ENCODE results near the gene RPUSD2. TPM values are rescaled to one million over a fixed set of nuclear protein-coding genes. Genes with fewer than 3 reads are reported as not detected.

Gene RPUSD2
- polyA plus RNA-seq, 1 donor (not counting 4 experiments of a cell fraction or from before 2014, with no cell fraction given): 8.0 TPM

- Histone ChIP-seq H3K4me3 (ENCODE audit: control insufficient read depth in 2 of 3, extremely low read depth in 1 of 3, insufficient read depth in 2 of 3, low read depth in 1 of 3, low read length in 3 of 3) (peak overlapping the region in 1 of 3 experiments; percentile 26), H3K27ac (ENCODE audit: control insufficient read depth, insufficient read depth, low read length) (no peak overlapping the region)
- dilution Hi-C loops (cut with MboI; ENCODE audit: extremely low pct_ligation_motif_present, low sequenced_read_pairs): no loop called here
These were observed 13.7 kb downstream of the RPUSD2 start for GRCh38 chr15:40582726-40583246.

GRCh38 chr15:40584191-40584590 lies 15.1 kb downstream of the RPUSD2 start:
- no peaks in the 10 kb centered on the region for H3K79me2 ChIP-seq (ENCODE audit: control insufficient read depth, insufficient read depth, low read length)
- H3K9me3 ChIP-seq (ENCODE audit: control insufficient read depth, low read depth, low read length): no peaks in the 10 kb centered on the region
- no peak overlapping the region for H3K4me3 ChIP-seq (ENCODE audit: control insufficient read depth in 2 of 3, extremely low read depth in 1 of 3, insufficient read depth in 2 of 3, low read depth in 1 of 3, low read length in 3 of 3)
- no peaks in the 10 kb centered on the region for H4K20me1 ChIP-seq (ENCODE audit: control insufficient read depth, extremely low read depth, insufficient read depth, low read length)
- no peak for DNase-seq (ENCODE audit: low read depth, low spot score)
- no peak overlapping the region for H2AFZ ChIP-seq (ENCODE audit: control insufficient read depth, low read length)
- H3K9me1 ChIP-seq (ENCODE audit: control insufficient read depth, extremely low read depth, insufficient read depth, low read length): no peaks in the 10 kb centered on the region
- no peak for TF ChIP-seq EZH2 (IDR thresholded peaks at IDR 0.05; ENCODE audit: low read length)
- no peak for TF ChIP-seq CTCF (optimal IDR thresholded peaks at IDR 0.05 in 1 of 3, IDR thresholded peaks at IDR 0.05 in 1 of 3, conservative IDR thresholded peaks at IDR 0.05 in 1 of 3; ENCODE audit: extremely low read depth in 1 of 3, insufficient read depth in 2 of 3, low read length in 3 of 3)
- no peak overlapping the region for H3K27ac ChIP-seq (ENCODE audit: control insufficient read depth, insufficient read depth, low read length)
- no peaks in the 10 kb centered on the region for H3K4me1 ChIP-seq (ENCODE audit: control insufficient read depth, extremely low read depth, insufficient read depth, low read length)
- H3K27me3 ChIP-seq (ENCODE audit: control insufficient read depth, extremely low read depth, insufficient read depth, low read length): no peaks in the 10 kb centered on the region
- dilution Hi-C loops (cut with MboI; ENCODE audit: extremely low pct_ligation_motif_present, low sequenced_read_pairs): no loop called here
- H3K4me2 ChIP-seq (ENCODE audit: control insufficient read depth, extremely low read depth, insufficient read depth, low read depth, low read length): no peak overlapping the region
- no peaks in the 10 kb centered on the region for H3K36me3 ChIP-seq (ENCODE audit: control insufficient read depth in 2 of 2, extremely low read depth in 1 of 2, insufficient read depth in 2 of 2, low read length in 2 of 2)
- no peak overlapping the region for H3K9ac ChIP-seq (ENCODE audit: control insufficient read depth, extremely low read depth, insufficient read depth, low read length)
- FAIRE-seq: no peak

More at GRCh38 chr15:40582726-40583246, 13.7 kb downstream of the RPUSD2 start:
- Histone ChIP-seq H3K9me3 (ENCODE audit: control insufficient read depth, low read depth, low read length) (no peaks in the 10 kb centered on the region), H4K20me1 (ENCODE audit: control insufficient read depth, extremely low read depth, insufficient read depth, low read length) (no peaks in the 10 kb centered on the region), H3K36me3 (ENCODE audit: control insufficient read depth in 2 of 2, extremely low read depth in 1 of 2, insufficient read depth in 2 of 2, low read length in 2 of 2) (no peaks in the 10 kb centered on the region), H3K4me1 (ENCODE audit: control insufficient read depth, extremely low read depth, insufficient read depth, low read length) (no peaks in the 10 kb centered on the region), H2AFZ (ENCODE audit: control insufficient read depth, low read length) (no peak overlapping the region), H3K27me3 (ENCODE audit: control insufficient read depth, extremely low read depth, insufficient read depth, low read length) (no peaks in the 10 kb centered on the region), H3K79me2 (ENCODE audit: control insufficient read depth, insufficient read depth, low read length) (no peaks in the 10 kb centered on the region), H3K9ac (ENCODE audit: control insufficient read depth, extremely low read depth, insufficient read depth, low read length) (no peak overlapping the region), H3K9me1 (ENCODE audit: control insufficient read depth, extremely low read depth, insufficient read depth, low read length) (no peaks in the 10 kb centered on the region), H3K4me2 (ENCODE audit: control insufficient read depth, extremely low read depth, insufficient read depth, low read depth, low read length) (peak overlapping the region; percentile 5)
- no peak for TF ChIP-seq CTCF (optimal IDR thresholded peaks at IDR 0.05 in 1 of 3, IDR thresholded peaks at IDR 0.05 in 1 of 3, conservative IDR thresholded peaks at IDR 0.05 in 1 of 3; ENCODE audit: extremely low read depth in 1 of 3, insufficient read depth in 2 of 3, low read length in 3 of 3)
- TF ChIP-seq EZH2 (IDR thresholded peaks at IDR 0.05; ENCODE audit: low read length): no peak
- DNase-seq (ENCODE audit: low read depth, low spot score) (no peak), FAIRE-seq (no peak)

Measured in keratinocyte (primary cell).